ENCODE measurements around the gene KIAA0586.
"Not testable (repeated sequence)": the region's sequence is repeated elsewhere in the genome, so short reads cannot be mapped to it uniquely, and the experiment has no call there.

Gene KIAA0586

DNA sequence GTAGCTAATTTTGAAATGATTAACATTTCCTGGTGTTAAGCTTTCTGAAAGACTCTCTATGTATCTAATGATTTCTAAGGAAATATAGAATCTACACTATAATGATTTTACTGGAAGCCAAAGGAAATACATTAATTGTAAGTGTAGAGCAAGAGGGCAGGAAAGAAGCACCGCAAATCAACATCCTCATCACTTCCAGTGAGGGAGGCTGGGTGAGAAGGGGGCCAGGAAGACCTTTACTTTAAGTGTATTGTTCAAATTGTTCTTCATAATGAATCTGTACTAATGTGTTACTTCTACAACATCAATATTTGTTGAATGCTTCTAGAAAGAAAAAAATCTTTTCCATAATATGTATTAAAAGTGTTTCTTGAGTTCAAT is 144.9 kb downstream of the KIAA0586 start:
- POLR2A ChIA-PET, result no interaction called here
- TF ChIP-seq, protein P1, sequence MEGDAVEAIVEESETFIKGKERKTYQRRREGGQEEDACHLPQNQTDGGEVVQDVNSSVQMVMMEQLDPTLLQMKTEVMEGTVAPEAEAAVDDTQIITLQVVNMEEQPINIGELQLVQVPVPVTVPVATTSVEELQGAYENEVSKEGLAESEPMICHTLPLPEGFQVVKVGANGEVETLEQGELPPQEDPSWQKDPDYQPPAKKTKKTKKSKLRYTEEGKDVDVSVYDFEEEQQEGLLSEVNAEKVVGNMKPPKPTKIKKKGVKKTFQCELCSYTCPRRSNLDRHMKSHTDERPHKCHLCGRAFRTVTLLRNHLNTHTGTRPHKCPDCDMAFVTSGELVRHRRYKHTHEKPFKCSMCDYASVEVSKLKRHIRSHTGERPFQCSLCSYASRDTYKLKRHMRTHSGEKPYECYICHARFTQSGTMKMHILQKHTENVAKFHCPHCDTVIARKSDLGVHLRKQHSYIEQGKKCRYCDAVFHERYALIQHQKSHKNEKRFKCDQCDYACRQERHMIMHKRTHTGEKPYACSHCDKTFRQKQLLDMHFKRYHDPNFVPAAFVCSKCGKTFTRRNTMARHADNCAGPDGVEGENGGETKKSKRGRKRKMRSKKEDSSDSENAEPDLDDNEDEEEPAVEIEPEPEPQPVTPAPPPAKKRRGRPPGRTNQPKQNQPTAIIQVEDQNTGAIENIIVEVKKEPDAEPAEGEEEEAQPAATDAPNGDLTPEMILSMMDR (IDR thresholded peaks at IDR 0.05; ENCODE audit: control extremely low read depth, extremely low read depth, low read depth, missing control alignments), result no peak
- CTCF ChIA-PET, result no interaction called here
- no peak for DNase-seq (ENCODE audit: extremely low spot score)

DNA sequence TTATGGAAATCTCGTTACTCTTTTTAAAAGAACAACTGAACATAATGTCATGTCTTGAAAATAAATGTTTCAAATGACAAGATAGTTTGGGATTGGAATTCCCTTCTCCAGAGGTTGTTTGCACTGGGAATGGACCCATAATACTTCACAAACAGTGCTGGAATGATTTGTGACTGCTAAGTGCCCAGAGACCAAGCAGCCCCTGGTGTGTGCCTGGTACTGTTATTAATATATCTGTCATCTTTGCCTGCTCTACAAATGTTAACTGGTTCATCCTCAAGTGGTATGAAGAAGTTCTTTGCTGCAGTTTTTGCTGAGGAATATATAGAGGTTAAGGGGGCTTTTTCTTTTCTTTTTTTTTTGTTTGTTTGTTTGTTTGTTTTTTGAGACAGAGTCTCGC is 145.3 kb downstream of the KIAA0586 start:
- POLR2A ChIA-PET, result no interaction called here
- CTCF ChIA-PET, result no interaction called here
- no peak for DNase-seq (ENCODE audit: extremely low spot score)
- TF ChIP-seq, protein P1 (IDR thresholded peaks at IDR 0.05; ENCODE audit: control extremely low read depth, extremely low read depth, low read depth, missing control alignments), result no peak

DNA sequence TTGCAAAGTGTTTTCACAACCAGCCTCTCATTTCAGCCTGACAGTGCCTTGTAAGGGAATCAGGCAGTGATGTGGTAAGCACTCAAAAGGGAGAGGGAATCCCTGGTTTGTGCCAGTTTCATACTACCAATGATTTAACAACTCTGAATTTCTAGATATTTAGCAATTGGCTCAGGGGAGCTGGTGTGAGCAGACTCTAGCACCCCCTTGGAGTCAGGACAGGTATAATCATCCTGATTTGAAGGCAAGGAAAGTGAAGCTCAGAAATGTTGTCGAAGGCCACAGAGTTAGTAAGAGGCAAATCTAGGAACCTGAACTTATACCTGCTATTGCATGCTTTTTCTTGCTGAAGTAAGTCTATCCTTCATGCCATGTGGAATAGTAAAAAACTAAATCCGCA is 147.1 kb downstream of the KIAA0586 start:
- ChIA-PET POLR2A (no interaction called here), CTCF (interaction anchor here (0.7 to 1.5 kb wide), 5 partner anchors 8 to 73 kb away, joined by 3 to 4 read pairs (median 3); no protein-coding TSS in a partner anchor)
- no peak for DNase-seq (ENCODE audit: extremely low spot score)
- TF ChIP-seq, protein P1 (IDR thresholded peaks at IDR 0.05; ENCODE audit: control extremely low read depth, extremely low read depth, low read depth, missing control alignments), result no peak

DNA sequence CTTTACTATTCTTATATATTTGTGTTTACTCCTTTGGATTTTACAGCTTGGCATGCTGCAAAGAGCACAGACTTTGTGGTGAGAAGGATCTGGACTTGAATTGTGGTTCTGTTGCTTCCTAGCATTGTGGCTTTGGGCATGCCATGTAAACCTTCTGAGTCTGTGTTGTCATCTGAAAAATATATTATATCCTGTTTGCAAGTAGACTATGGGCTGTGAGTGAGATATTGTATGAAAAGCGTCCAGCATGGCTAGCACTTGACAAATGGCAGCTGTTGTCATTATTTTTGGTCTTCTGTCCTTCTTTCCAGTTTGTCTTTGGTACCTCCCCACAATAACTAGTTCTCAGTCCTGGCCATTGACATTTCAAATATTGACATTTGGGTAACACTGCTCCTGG is 148.4 kb downstream of the KIAA0586 start:
- no peak for DNase-seq (ENCODE audit: extremely low spot score)
- TF ChIP-seq, protein P1 (IDR thresholded peaks at IDR 0.05; ENCODE audit: control extremely low read depth, extremely low read depth, low read depth, missing control alignments), result no peak
- ChIA-PET POLR2A (no interaction called here), CTCF (no interaction called here)

DNA sequence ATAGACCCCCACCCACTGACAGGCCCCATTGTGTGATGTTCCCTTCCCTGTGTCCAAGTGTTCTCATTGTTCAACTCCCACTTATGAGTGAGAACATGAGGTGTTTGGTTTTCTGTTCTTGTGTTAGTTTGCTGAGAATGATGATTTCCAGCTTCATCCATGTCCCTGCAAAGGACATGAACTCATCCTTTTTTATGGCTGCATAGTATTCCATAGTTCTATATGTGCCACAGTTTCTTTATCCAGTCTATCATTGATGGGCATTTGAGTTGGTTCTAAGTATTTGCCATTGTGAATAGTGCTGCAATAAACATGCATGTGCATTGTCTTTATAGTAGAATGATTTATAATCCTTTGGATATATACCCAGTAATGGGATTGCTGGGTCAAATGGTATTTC is 152.5 kb downstream of the KIAA0586 start:
- POLR2A ChIA-PET; DNase-seq (ENCODE audit: extremely low spot score); CTCF ChIA-PET: not testable (repeated sequence)

DNA sequence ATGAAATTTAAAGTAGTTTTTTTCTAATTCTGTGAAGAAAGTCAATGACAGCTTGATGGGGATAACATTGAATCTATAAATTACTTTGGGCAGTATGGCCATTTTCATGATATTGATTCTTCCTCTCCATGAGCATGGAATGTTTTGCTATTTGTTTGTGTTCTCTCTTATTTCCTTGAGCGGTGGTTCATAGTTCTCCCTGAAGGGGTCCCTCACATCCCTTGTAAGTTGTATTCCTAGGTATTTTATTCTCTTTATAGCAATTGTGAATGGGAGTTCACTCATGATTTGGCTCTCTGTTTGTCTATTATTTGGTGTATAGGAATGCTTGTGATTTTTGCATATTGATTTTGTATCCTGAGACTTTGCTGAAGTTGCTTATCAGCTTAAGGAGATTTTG is 153.9 kb downstream of the KIAA0586 start:
- DNase-seq (ENCODE audit: extremely low spot score); CTCF ChIA-PET; POLR2A ChIA-PET: not testable (repeated sequence)

DNA sequence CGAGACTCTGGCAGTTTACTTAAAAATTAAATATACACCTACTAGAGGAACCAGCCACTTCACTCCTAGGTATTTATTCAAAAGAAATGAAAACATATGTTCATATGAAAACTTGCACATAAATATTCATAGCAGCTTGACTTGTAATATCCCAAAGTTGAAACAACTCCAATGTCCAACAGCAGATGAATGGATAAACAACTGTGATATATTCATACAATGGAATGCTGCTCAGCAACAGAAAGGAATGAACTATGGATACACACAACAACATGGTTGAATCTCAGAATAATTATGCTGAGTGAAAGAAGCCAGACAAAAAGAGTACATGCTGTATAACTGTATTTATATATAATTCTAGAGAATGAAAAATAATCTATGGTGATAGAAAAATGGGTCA is 156.9 kb downstream of the KIAA0586 start:
- ChIA-PET POLR2A (no interaction called here), CTCF (interaction anchor here (0.7 to 1.5 kb wide), 2 partner anchors 14 to 28 kb away, joined by 3 read pairs; no protein-coding TSS in a partner anchor)
- TF ChIP-seq, protein P1 (IDR thresholded peaks at IDR 0.05; ENCODE audit: control extremely low read depth, extremely low read depth, low read depth, missing control alignments), result no peak
- DNase-seq (ENCODE audit: extremely low spot score), result no peak

DNA sequence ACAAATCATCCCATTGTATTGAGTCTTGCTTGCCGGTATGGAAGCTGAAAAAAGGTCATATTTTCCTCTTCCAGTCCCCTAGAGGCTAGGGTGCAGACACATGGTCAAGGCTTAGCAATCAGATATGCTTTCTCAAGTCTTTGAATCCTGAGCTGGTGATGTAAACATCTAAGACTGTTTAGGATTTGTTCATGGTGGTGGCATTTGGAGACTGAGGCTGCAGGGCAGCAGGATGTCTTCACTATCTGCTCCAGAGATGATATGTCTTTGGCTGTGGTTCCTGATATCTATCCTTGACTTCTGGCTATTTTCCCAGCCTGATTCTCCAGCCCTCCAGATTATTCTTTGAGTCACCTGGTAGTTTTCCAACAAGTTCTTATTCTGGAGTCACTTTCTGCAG is 159.8 kb downstream of the KIAA0586 start:
- ChIA-PET CTCF (no interaction called here), POLR2A (no interaction called here)
- no peak for DNase-seq (ENCODE audit: extremely low spot score)
- TF ChIP-seq, protein P1 (IDR thresholded peaks at IDR 0.05; ENCODE audit: control extremely low read depth, extremely low read depth, low read depth, missing control alignments), result no peak

DNA sequence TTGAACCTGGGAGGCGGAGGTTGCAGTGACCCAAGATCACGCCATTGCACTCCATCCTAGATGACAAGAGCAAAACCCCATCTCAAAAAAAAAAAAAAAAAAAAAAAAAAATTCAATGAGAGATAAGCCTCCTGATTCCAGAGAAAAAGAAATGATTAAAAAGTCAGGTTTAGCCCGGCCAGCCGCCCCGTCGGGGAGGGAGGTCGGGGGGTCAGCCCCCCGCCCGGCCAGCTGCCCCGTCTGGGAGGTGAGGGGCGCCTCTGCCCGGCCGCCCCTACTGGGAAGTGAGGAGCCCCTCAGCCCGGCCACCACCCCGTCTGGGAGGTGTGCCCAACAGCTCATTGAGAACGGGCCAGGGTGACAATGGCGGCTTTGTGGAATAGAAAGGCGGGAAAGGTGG is 160.8 kb downstream of the KIAA0586 start:
- CTCF ChIA-PET; POLR2A ChIA-PET; DNase-seq (ENCODE audit: extremely low spot score): not testable (repeated sequence)

Measured in GM10248 (cell line).